Psoas muscle (tissue), 8 donors: ENCODE results near the gene MAP2K6. TPM values are rescaled to one million over a fixed set of nuclear protein-coding genes. Genes with fewer than 3 reads are reported as not detected.

Experiments
- ATAC-seq, 4 donors: fragments of 200-7000 bp; cut with Tn5 transposase; one replicate each; pipeline ENCODE4 v1.9.1; 2020; ENCODE audit warnings: moderate library complexity in 3 of 4, mild to moderate bottlenecking in 2 of 4
- DNase-seq, 2 donors: peaks; one replicate each; pipeline ENCODE4 v3.0.0-alpha.2; 2020
- H3K27ac ChIP-seq: fragments of 200-600 bp; one replicate; pipeline ENCODE4 v1.8.0; 2022
- H3K27me3 ChIP-seq, 3 donors: fragments of 200-600 bp in 1 of 3; one replicate each; pipeline versions ENCODE4 v1.6.1 to v1.8.0; 2013 to 2022; ENCODE audit warnings: low read length in 2 of 3, mild to moderate bottlenecking in 2 of 3, moderate library complexity in 1 of 3; ENCODE audit not compliant: insufficient read depth in 3 of 3
- H3K36me3 ChIP-seq, 2 donors: fragments of 200-600 bp in 1 of 2; one replicate each; pipeline versions ENCODE4 v1.6.1 to v1.8.0; 2013 to 2022; ENCODE audit warnings: low read depth in 1 of 2, mild to moderate bottlenecking in 1 of 2, moderate library complexity in 1 of 2; ENCODE audit not compliant: insufficient read depth in 1 of 2
- H3K4me1 ChIP-seq: fragments of 200-600 bp; one replicate; pipeline ENCODE4 v1.8.0; 2022
- H3K4me3 ChIP-seq: fragments of 200-600 bp; one replicate; pipeline ENCODE4 v1.8.0; 2022; ENCODE audit warnings: mild to moderate bottlenecking
- H3K9me3 ChIP-seq: fragments of 200-600 bp; one replicate; pipeline ENCODE4 v1.8.0; 2022
- WGBS, 3 donors: extraction: QIAGEN DNeasy Blood & Tissue Kit; methylation state at CpG; one replicate each; pipeline versions ENCODE4 v1.1.6 to v1.1.7; 2013; 5-methylcytosine and 5-hydroxymethylcytosine counted together
- intact Hi-C, 2 donors: fragments of 100-400 bp; cut with DNase I; formaldehyde crosslinking; loops; one replicate each; pipeline versions ENCODE4 v1.11.0 to v1.14.2; 2022
- polyA plus RNA-seq, 3 donors: library from polyadenylated mRNA; stranded (reverse); fragments of 200-250 nt; gene quantifications; one replicate each; pipeline ENCODE4 v1.2.3, GENCODE V29; 2013
- total RNA-seq, 4 donors: library from RNA; stranded (reverse); fragmentation: NEBNext Ultra II Directional in 2 of 4; extraction: Animal tissue kit (Norgen Biotek cat#: 25700) in 2 of 4; gene quantifications; one replicate each; pipeline versions ENCODE4 v1.2.1 to v1.2.4, GENCODE V29; 2021 to 2023
- TF ChIP-seq, protein P1 (sequence below): fragments of 200-600 bp; IDR thresholded peaks from one replicate; pipeline ENCODE4 v1.8.0; 2022; ENCODE audit warnings: antibody characterized with exemption
- donor health status: healthy with polysubstance abuse.
- donor health status: DM: no; HTN: no; CAD: no; lungs with moderate emphysema.
- donor health status: Bipolar disorder and iron deficiency.
- donor health status: healthy.
- donor health status: DM: yes; HTN: yes; CAD: no.
- donor health status: DM: no; HTN: no; CAD: no.
- donor health status: DM: no; HTN: no; CAD: no.
- donor health status: DM: yes; HTN: yes; CAD: no.

Gene MAP2K6
- total and polyA plus RNA-seq, 7 donors, result 6.4 to 127 (median 50.0) TPM

DNA sequence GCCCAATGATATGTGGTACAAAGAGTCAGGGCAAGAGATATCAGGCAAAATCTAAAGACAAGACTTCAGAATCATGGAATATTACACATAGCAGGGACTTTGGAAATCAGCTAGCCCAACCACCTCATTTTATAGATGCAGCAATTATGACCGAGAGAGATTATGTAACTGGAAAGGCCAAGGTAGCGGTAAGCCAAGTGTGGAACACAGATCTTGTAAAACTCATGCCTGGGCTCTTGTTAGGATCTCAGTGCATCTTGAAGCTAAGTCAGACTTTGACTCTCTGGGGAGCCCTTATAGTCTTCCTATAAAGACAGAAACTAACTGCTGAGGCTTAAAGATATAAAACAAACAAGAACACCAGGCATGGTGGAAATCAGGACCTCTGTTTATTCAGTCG, 18.6 kb downstream of the MAP2K6 start:
- TF ChIP-seq, protein P1, sequence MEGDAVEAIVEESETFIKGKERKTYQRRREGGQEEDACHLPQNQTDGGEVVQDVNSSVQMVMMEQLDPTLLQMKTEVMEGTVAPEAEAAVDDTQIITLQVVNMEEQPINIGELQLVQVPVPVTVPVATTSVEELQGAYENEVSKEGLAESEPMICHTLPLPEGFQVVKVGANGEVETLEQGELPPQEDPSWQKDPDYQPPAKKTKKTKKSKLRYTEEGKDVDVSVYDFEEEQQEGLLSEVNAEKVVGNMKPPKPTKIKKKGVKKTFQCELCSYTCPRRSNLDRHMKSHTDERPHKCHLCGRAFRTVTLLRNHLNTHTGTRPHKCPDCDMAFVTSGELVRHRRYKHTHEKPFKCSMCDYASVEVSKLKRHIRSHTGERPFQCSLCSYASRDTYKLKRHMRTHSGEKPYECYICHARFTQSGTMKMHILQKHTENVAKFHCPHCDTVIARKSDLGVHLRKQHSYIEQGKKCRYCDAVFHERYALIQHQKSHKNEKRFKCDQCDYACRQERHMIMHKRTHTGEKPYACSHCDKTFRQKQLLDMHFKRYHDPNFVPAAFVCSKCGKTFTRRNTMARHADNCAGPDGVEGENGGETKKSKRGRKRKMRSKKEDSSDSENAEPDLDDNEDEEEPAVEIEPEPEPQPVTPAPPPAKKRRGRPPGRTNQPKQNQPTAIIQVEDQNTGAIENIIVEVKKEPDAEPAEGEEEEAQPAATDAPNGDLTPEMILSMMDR, result no peak
- Histone ChIP-seq H3K27me3 (no peaks in the 10 kb centered on the region), H3K4me1 (peaks cover 23% of the 10 kb centered on the region), H3K27ac (peak overlapping the region; percentile 24), H3K36me3 (no peaks in the 10 kb centered on the region), H3K4me3 (no peak overlapping the region), H3K9me3 (no peaks in the 10 kb centered on the region)
- no peak for DNase-seq
- ATAC-seq, result no peak
- 70 to 85% (median 74%) methylated on average over 3 of the region's 3 CpGs for WGBS, 3 donors
- intact Hi-C loops, result no loop called here

DNA sequence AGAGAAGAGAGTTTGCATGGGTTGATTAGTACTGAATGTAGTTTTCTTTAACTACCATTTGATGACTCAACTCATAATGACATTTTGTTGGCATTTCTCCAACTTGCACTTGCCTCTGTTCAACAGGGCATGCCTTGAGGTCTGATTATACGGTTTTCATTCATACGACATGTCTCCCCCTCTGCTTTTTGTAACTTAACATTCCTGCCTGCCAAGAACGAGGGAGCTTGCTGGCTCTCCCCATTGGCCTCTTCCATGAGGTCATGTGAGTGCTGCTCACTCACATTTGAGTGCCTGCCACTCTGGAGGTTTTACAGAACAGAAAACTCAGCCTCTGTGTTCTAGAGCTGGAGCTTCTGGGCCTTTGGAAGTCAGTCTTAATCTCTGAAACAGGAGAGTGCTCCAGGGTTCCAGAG, 19.7 kb downstream of the MAP2K6 start:
- intact Hi-C loops, result no loop called here
- no peaks in the 10 kb centered on the region for H3K27me3 ChIP-seq
- no peaks in the 10 kb centered on the region for H3K9me3 ChIP-seq
- H3K36me3 ChIP-seq, result no peaks in the 10 kb centered on the region
- peak overlapping the region; percentile 24 for H3K27ac ChIP-seq
- H3K4me3 ChIP-seq, result no peak overlapping the region
- TF ChIP-seq, protein P1, result no peak
- WGBS, 3 donors, result 15 to 36% (median 21%) methylated on average over 3 of the region's 3 CpGs
- DNase-seq (peak in 1 of 2 donors; percentile 23), ATAC-seq (peak; percentile 50 to 73 (median 71))
- peaks cover 26% of the 10 kb centered on the region for H3K4me1 ChIP-seq

GRCh38 chr17:69435971-69436696, 21.6 kb downstream of the MAP2K6 start:
- H3K36me3 ChIP-seq, result no peaks in the 10 kb centered on the region
- H3K4me3 ChIP-seq, result no peak overlapping the region
- no peak for DNase-seq
- no peak for ATAC-seq
- intact Hi-C loops, result no loop called here
- 58 to 76% (median 67%) methylated on average over 5 of the region's 5 CpGs for WGBS, 3 donors
- H3K27ac ChIP-seq, result no peak overlapping the region
- TF ChIP-seq, protein P1, result no peak
- no peaks in the 10 kb centered on the region for H3K9me3 ChIP-seq
- H3K4me1 ChIP-seq, result peaks cover 26% of the 10 kb centered on the region
- no peaks in the 10 kb centered on the region for H3K27me3 ChIP-seq

- intact Hi-C loops, result no loop called here
- Histone ChIP-seq H3K4me1 (peaks cover 31% of the 10 kb centered on the region), H3K36me3 (no peaks in the 10 kb centered on the region), H3K4me3 (no peak overlapping the region), H3K9me3 (no peaks in the 10 kb centered on the region), H3K27me3 (no peaks in the 10 kb centered on the region), H3K27ac (peak overlapping the region; percentile 5)
- no peak for DNase-seq
- WGBS, 3 donors, result 97 to 100% (median 97%) methylated on average over 1 of the region's 1 CpG
- TF ChIP-seq, protein P1, result no peak
- no peak for ATAC-seq
These were observed 23.0 kb downstream of the MAP2K6 start for GRCh38 chr17:69437475-69437874.

DNA sequence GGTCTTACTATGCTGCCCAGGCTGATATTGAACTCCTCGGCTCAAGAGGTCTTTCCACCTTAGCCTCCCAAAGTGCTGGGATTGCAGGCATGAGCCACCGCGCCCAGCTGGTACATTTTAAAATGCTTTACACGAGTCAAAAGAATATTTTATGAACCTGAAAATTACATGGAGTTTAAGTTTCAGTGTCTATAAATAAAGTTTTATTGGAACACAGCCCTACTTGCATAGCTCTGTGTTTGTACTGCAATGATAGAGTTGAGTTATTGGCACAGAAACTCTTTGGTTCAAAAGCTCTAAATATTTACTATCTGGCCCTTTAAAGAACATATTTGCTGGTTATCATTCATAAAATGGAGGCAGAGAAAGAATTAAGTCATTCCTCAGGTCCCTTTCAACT, 24.3 kb downstream of the MAP2K6 start:
- ATAC-seq (no peak), DNase-seq (no peak)
- Histone ChIP-seq H3K9me3 (no peaks in the 10 kb centered on the region), H3K27me3 (no peaks in the 10 kb centered on the region), H3K36me3 (no peaks in the 10 kb centered on the region), H3K27ac (no peak overlapping the region), H3K4me3 (no peak overlapping the region), H3K4me1 (peaks cover 33% of the 10 kb centered on the region)
- intact Hi-C loops, result no loop called here
- 41 to 59% (median 46%) methylated on average over 4 of the region's 4 CpGs for WGBS, 3 donors
- TF ChIP-seq, protein P1, result no peak
